Stomach (tissue), 4 donors: ENCODE results near the gene LRFN2.

ENCODE experiments used
- CTCF ChIP-seq, 7 experiments: fragments of 450-650 bp in 4 of 7; fragments of 200-600 bp in 3 of 7; sonication (generic) in 3 of 7; IDR thresholded peaks; one replicate each; pipeline ENCODE4 v1.5.1; 2016 to 2019; ENCODE audit warnings: antibody characterized with exemption in 7 of 7, control low read depth in 2 of 7, mild to moderate bottlenecking in 1 of 7
- EP300 ChIP-seq: sonication (generic); formaldehyde crosslinking; IDR thresholded peaks from one replicate; pipeline ENCODE4 v1.6.1; 2017; ENCODE audit warnings: antibody characterized with exemption
- POLR2A ChIP-seq, 4 donors: fragments of 450-650 bp; IDR thresholded peaks; one replicate each; pipeline ENCODE4 v1.6.1; 2016; ENCODE audit warnings: antibody characterized with exemption in 4 of 4, control low read depth in 2 of 4, mild to moderate bottlenecking in 1 of 4, moderate library complexity in 1 of 4
- POLR2AphosphoS5 ChIP-seq, 3 donors: sonication (generic); formaldehyde crosslinking; IDR thresholded peaks; one replicate each; pipeline ENCODE4 v1.6.1; 2016; ENCODE audit warnings: antibody characterized with exemption in 3 of 3

- no peak for TF ChIP-seq POLR2A (IDR thresholded peaks at IDR 0.05)
- no peak for TF ChIP-seq CTCF (IDR thresholded peaks at IDR 0.05)
- TF ChIP-seq EP300: no peak
- TF ChIP-seq POLR2AphosphoS5 (IDR thresholded peaks at IDR 0.05): no peak
These were observed 186.4 kb downstream of the LRFN2 start for GRCh38 chr6:40400738-40401137.
